Measurements from ENCODE around the gene CIAO3.

CIAO3 gene

GRCh38 chr16:781346-782010, 40.7 kb upstream of the CIAO3 start:
- no peak for TF ChIP-seq GATA3 (IDR thresholded peaks at IDR 0.05; ENCODE audit: low read depth, low read length)
- no peak for TF ChIP-seq GATA2 (IDR thresholded peaks at IDR 0.05; ENCODE audit: low read depth, low read length)

DNA sequence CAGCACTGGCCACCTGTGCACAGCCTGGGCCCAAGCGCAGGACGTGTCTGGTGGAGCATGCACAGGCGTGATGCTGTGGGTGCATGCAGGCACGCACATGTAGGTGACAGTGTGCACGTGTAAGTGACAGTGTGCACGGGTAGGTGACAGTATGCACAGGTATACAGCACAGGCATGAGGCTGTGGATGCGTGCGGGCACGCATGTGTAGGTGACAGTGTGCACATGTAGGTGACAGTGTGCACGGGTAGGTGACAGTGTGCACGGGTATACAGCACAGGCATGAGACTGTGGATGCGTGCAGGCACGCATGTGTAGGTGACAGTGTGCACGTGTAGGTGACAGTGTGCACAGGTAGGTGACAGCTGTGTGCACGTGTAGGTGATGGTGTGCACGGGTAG, 39.5 kb upstream of the CIAO3 start:
- TF ChIP-seq GATA3 (IDR thresholded peaks at IDR 0.05; ENCODE audit: low read depth, low read length) (no peak), GATA2 (IDR thresholded peaks at IDR 0.05; ENCODE audit: low read depth, low read length) (no peak)

- TF ChIP-seq GATA2 (IDR thresholded peaks at IDR 0.05; ENCODE audit: low read depth, low read length): no peak
- no peak for TF ChIP-seq GATA3 (IDR thresholded peaks at IDR 0.05; ENCODE audit: low read depth, low read length)
Observed at GRCh38 chr16:779561-779960, 38.8 kb upstream of the CIAO3 start.

GRCh38 chr16:778909-779527, 38.2 kb upstream of the CIAO3 start:
- no peak for TF ChIP-seq GATA3 (IDR thresholded peaks at IDR 0.05; ENCODE audit: low read depth, low read length)
- no peak for TF ChIP-seq GATA2 (IDR thresholded peaks at IDR 0.05; ENCODE audit: low read depth, low read length)

GRCh38 chr16:778447-778846, 37.6 kb upstream of the CIAO3 start:
- TF ChIP-seq GATA2 (IDR thresholded peaks at IDR 0.05; ENCODE audit: low read depth, low read length) (no peak), GATA3 (IDR thresholded peaks at IDR 0.05; ENCODE audit: low read depth, low read length) (no peak)

DNA sequence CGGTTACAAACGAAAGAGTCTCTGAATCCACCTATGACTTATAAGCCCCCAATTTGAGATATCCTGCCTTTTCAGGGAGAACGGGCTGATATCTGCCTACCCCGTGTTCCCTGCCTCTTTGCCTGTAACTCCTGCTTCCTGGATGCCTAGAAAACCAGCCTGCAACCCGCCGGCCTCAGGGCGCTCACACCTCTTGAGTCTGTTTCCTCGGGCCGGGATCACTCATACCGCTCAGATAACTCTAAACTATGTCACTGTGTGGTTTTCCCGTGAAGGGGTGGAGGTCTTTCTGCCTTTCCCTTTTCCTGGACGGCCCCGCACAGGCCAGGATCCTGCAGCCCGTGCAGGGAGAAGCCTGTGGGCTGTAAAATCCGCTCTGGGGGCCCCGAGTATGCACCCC, 37.0 kb upstream of the CIAO3 start:
- TF ChIP-seq GATA3 (IDR thresholded peaks at IDR 0.05; ENCODE audit: low read depth, low read length) (no peak), GATA2 (IDR thresholded peaks at IDR 0.05; ENCODE audit: low read depth, low read length) (no peak)

DNA sequence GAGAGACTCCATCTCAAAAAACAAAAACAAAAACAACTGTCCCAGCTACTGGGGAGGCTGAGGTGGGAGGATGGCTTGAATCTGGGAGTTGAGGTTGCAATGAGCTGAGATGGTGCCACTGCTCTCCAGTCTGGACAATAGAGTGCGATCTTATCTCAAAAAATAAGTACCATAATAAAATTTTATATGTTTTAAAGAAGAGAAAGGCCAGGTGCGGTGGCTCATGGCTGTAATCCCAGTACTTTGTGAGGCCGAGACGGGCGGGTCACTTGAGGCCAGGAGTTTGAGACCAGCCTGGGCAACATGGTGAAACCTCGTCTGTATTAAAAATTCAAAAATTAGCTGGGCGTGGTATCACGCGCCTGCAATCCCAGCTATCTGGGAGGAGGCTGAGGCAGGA, 36.0 kb upstream of the CIAO3 start:
- TF ChIP-seq GATA2 (IDR thresholded peaks at IDR 0.05; ENCODE audit: low read depth, low read length) (no peak), GATA3 (IDR thresholded peaks at IDR 0.05; ENCODE audit: low read depth, low read length) (no peak)

DNA sequence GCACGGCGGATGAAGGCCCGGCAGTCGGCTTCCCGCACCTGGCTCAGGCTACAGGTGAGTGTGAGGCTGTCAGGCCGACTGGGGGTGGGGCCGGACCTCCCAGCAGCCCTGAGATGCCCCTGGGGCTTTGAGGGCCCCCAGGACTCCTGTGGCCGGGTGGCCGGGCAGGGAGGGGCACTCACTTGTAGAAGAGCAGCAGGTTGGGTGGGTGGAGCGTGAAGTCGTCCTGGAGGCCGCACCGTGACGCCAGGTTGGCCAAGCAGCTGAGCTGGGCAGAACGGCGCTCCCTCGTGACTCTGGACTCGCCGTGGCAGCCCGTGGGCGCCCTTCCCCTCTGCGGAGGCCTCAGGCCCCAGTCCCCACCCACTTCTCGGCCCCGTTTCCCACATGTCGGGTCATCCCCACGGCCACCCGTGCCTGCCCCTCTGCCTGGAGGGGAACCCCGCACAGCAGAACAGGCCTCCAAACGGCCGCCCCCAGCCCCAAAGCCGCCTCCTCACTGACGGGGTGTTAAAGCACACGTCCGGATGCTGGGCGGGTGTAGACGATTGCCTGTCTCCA, 34.5 kb upstream of the CIAO3 start:
- TF ChIP-seq GATA2 (IDR thresholded peaks at IDR 0.05; ENCODE audit: low read depth, low read length): no peak
- no peak for TF ChIP-seq GATA3 (IDR thresholded peaks at IDR 0.05; ENCODE audit: low read depth, low read length)

- TF ChIP-seq GATA3 (IDR thresholded peaks at IDR 0.05; ENCODE audit: low read depth, low read length): no peak
- TF ChIP-seq GATA2 (IDR thresholded peaks at IDR 0.05; ENCODE audit: low read depth, low read length): no peak
Observed at GRCh38 chr16:774086-775001, 33.5 kb upstream of the CIAO3 start.

GRCh38 chr16:772959-773358, 32.2 kb upstream of the CIAO3 start:
- TF ChIP-seq GATA2 (IDR thresholded peaks at IDR 0.05; ENCODE audit: low read depth, low read length) (no peak), GATA3 (IDR thresholded peaks at IDR 0.05; ENCODE audit: low read depth, low read length) (no peak)

- TF ChIP-seq GATA2 (IDR thresholded peaks at IDR 0.05; ENCODE audit: low read depth, low read length): no peak
- TF ChIP-seq GATA3 (IDR thresholded peaks at IDR 0.05; ENCODE audit: low read depth, low read length): no peak
Observed at GRCh38 chr16:770411-770810, 29.6 kb upstream of the CIAO3 start.

DNA sequence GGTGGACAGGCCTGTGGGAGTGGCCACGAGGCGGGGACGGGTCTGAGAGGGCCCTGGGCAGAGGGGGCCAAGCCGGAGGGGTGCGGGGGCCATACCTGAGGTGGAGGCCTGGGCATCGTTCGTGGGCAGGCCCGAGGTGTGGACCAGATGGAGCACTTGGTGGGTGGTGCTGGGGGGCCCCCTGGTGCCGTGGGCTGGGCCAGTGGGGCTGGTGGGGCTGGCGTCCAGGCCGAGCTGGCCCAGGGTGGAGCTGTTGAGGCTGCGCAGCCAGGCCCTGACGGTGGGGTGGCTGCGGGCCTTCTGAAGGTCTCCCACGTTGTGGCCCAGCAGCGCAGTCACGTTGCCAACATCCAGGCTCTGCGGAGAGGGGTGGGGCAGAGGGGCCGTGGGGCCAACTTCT, 29.1 kb upstream of the CIAO3 start:
- no peak for TF ChIP-seq GATA3 (IDR thresholded peaks at IDR 0.05; ENCODE audit: low read depth, low read length)
- TF ChIP-seq GATA2 (IDR thresholded peaks at IDR 0.05; ENCODE audit: low read depth, low read length): no peak

DNA sequence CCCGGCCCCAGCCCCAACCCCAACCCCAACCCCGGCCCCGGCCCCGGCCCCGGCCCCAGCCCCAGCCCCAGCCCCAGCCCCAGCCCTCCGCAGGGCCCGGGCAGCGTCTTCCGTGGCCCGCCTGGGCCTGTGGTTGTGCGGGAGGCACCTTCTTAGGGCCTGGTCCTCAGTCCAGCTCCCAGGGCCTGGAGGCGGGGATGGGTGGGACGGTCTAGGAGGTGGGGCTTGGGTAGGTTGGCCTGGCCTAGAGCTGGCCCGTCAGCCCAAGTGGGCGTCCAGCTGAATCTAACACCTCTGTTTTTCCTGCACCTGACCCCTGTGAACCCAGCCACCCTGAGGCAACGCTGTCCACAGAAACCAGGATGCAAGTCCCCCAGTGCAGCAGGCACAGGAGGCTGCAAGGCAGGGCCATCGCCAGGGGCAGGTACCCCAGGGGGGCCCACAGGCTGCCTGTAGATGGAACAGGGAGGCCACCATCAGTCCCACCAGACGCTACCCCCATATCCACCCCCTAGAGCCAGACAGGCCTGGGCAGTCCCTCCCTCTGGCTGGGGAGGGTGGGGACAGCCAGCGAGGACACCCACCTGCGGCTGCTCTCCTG, 28.5 kb upstream of the CIAO3 start:
- TF ChIP-seq GATA2 (IDR thresholded peaks at IDR 0.05; ENCODE audit: low read depth, low read length): no peak
- TF ChIP-seq GATA3 (IDR thresholded peaks at IDR 0.05; ENCODE audit: low read depth, low read length): no peak

GRCh38 chr16:768428-768827, 27.6 kb upstream of the CIAO3 start:
- TF ChIP-seq GATA3 (IDR thresholded peaks at IDR 0.05; ENCODE audit: low read depth, low read length) (no peak), GATA2 (IDR thresholded peaks at IDR 0.05; ENCODE audit: low read depth, low read length) (no peak)
